ENCODE measurements around the gene TMEM181.

GRCh38 chr6:158608221-158608620 is 48.3 kb downstream of the TMEM181 start:
- TF ChIP-seq ZNF274 (IDR thresholded peaks at IDR 0.05; ENCODE audit: low read depth, low read length) (no peak), SUZ12 (IDR thresholded peaks at IDR 0.05; ENCODE audit: extremely low read depth, insufficient read depth, insufficient read length) (no peak)

Data from NT2/D1 (cell line).